Bronchial epithelial cell (primary cell): ENCODE data around the gene HOXA6. TPM values are rescaled to one million over a fixed set of nuclear protein-coding genes. Genes with fewer than 3 reads are reported as not detected.

ENCODE experiments used
- DNase-seq: peaks from one replicate; pipeline ENCODE4 v3.0.0-alpha.2; 2010; ENCODE audit warnings: low read depth
- FAIRE-seq: peaks from 2 replicates; lab custom pipeline; 2011; peaks lifted over from hg19 to GRCh38; lab: Jason Lieb, UNC
- H3K27me3 ChIP-seq: 2 replicates; pipeline ENCODE4 v1.5.1; 2011; ENCODE audit warnings: low read length; ENCODE audit not compliant: control insufficient read depth, insufficient read depth
- H3K36me3 ChIP-seq: 2 replicates; pipeline ENCODE4 v1.5.1; 2011; ENCODE audit warnings: low read length; ENCODE audit not compliant: control insufficient read depth, insufficient read depth
- H3K4me3 ChIP-seq: 2 replicates; pipeline ENCODE4 v1.5.1; 2011; ENCODE audit warnings: mild to moderate bottlenecking, low read depth, low read length, control low read depth
- total RNA-seq: library from RNA; depleted of rRNA; stranded (reverse); fragments of >200 nt; gene quantifications from 2 replicates; pipeline ENCODE4 v1.2.1, GENCODE V29; 2014
- TF ChIP-seq, protein P1 (sequence below): IDR thresholded peaks from 2 replicates; pipeline ENCODE4 v1.5.1; 2011; ENCODE audit warnings: mild to moderate bottlenecking, moderate library complexity, low read length, control low read depth, inconsistent platforms; ENCODE audit not compliant: insufficient read depth, severe bottlenecking

HOXA6 gene
- total RNA-seq, 1 donor from 2014 or later: 0.53 TPM

DNA sequence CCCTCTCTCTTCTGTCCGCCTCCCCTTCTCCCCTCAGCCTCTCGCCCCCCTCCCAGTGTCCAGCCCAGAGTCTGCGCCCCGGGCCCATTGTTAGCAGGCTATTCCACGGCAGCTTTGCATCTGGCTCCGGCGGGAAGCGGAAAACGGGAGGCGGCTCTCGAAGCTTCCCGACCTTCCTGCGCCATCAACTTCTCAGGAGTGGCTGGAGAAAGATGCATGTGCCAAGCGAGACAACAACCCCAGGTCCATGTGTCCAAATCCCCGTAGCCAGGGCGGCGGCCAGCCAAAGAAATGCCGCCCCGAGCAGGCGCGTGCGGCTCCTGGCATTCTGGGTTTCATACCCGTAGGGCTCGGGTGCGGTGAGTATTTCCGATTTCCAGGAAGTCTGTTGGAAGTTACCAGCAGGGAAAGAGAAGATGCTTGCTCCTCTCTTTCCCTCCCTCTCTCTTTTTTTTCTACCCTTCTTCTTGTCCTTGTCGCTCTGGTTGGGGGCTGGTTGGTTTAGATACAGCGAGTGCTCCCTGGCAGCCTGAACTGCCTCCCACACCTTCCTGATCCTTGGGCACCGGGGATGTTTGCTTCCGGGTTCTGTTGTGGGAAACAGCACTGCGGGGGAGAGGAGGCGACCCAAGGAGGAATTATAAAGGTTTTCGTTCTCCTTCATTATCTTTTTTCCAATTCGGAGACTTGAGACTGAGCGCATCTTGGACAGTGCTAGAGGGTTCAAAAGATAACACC, 43.9 kb downstream of the HOXA6 start:
- H3K36me3 ChIP-seq: no peaks in the 10 kb centered on the region
- DNase-seq (no peak), FAIRE-seq (no peak)
- TF ChIP-seq, protein P1, sequence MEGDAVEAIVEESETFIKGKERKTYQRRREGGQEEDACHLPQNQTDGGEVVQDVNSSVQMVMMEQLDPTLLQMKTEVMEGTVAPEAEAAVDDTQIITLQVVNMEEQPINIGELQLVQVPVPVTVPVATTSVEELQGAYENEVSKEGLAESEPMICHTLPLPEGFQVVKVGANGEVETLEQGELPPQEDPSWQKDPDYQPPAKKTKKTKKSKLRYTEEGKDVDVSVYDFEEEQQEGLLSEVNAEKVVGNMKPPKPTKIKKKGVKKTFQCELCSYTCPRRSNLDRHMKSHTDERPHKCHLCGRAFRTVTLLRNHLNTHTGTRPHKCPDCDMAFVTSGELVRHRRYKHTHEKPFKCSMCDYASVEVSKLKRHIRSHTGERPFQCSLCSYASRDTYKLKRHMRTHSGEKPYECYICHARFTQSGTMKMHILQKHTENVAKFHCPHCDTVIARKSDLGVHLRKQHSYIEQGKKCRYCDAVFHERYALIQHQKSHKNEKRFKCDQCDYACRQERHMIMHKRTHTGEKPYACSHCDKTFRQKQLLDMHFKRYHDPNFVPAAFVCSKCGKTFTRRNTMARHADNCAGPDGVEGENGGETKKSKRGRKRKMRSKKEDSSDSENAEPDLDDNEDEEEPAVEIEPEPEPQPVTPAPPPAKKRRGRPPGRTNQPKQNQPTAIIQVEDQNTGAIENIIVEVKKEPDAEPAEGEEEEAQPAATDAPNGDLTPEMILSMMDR: no peak
- H3K27me3 ChIP-seq: peaks cover 64% of the 10 kb centered on the region
- no peak overlapping the region for H3K4me3 ChIP-seq

DNA sequence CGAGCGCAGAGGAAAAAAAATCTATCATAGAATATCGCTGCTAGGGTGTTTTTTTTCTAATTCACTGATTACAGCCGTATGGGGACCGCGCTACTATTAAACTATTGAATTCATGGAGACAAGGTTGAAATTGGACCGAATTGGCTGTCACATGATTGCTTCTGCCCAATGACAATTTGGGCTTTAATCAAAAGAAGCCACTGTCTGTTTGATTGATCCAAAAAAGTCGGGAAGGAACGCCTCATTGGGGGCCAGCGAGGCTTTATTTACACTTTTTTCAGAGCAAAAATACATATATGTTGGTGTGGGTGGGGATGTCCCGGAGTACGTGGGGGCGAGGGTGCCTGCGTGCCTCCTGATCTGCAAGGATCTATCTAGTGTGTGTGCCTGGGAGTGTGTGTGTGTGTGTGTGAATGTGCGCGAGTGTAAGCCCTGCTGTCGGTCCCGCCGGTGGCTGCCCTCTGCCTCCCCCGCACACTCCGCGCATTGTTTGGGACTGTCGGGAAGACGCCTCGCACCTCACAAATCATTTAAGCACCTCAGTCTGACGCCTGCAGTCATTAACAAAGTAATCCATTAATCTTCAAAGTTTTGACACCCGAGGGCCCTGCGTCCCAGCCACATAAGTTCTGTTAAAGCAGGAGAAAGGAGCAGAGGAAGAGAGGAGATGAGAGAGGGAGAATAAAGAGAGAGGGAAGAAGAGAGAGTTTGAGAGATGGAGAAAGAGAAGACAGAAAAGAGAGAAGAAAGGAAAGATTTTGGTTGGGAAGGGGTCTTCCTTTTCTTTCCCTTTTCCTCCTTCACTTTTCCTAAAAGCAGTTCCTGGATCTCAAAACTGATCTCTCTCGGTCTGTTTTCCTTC, 44.8 kb downstream of the HOXA6 start, which contains the start of gene HOXA2:
Gene HOXA2, minus strand, starts transcription at position 103 of the 862 bp plus-strand sequence. CDS start 183 bp downstream, outside the sequence.
- DNase-seq: no peak

DNA sequence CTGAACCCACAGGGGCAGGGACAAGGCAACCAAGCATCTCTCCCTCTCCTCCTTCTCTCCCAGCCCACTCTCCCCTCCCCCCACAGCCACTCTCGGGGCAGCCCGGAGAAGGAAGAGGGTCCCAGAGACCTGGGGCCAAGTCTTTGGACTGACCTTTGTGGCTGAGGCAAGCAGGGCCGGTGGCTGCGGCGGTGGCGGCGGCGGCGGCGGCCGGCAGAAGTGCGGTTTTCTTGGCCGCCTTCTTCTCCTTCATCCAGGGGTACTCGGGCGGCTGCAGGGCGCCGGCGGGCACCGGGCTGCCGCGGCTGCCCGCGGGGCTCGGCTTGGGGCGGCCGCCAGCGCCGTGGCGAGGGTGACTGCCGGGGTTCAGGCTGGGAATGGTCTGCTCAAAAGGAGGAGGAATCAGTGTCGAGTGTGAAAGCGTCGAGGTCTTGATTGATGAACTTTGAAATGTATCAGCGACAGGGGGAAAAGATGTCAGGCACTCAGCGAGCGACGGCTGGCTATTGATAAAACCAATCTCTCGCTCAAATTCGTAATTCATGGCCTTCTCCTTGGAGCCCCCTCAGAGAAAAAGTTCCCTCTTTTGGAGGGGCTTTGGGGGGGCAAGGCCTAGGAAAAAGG, 45.5 kb downstream of the HOXA6 start:
- Histone ChIP-seq H3K27me3 (peaks cover 61% of the 10 kb centered on the region), H3K36me3 (no peaks in the 10 kb centered on the region), H3K4me3 (no peak overlapping the region)
- FAIRE-seq (no peak), DNase-seq (no peak)
- TF ChIP-seq, protein P1: no peak

More for the DNA sequence above, 44.8 kb downstream of the HOXA6 start, which contains the start of gene HOXA2:
- no peak for FAIRE-seq
- Histone ChIP-seq H3K36me3 (no peaks in the 10 kb centered on the region), H3K4me3 (no peak within 1 kb of the TSS), H3K27me3 (peaks cover 64% of the 10 kb centered on the region)
- TF ChIP-seq, protein P1: no peak

DNA sequence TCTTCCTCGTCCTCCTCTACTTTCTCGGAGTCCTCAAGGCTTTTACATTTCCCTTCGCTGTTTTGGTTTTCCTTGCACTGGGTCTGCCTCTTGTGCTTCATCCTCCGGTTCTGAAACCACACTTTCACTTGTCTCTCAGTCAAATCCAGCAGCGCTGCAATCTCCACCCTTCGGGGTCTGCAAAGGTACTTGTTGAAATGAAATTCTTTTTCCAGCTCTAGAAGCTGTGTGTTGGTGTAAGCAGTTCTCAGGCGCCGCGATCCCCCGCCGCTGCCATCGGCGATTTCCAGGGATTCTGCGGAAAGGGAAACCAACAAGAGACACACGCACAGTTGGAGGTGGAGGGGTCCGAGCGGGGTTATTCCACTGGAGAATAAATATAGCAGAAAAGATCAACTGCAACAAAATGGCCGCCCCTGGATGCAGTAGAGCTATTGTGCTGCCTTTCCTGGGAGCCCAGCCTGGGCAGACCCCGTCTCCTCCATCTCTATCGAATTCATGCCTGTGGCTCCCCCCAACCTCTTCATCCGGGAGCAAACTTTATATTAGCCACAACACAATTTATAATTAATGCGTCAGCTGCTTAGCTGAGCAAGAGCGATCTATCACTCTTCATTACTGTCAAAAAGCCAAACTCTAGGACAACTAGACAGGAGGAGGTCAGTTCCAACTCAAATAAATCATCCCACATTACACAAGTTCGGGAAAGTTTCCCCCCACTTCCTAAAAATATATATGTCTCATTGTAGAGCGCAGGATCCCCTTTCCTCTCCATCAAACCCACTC, 46.2 kb downstream of the HOXA6 start:
- TF ChIP-seq, protein P1: no peak
- Histone ChIP-seq H3K27me3 (peaks cover 57% of the 10 kb centered on the region), H3K4me3 (no peak overlapping the region), H3K36me3 (no peaks in the 10 kb centered on the region)
- FAIRE-seq: no peak
- no peak for DNase-seq

DNA sequence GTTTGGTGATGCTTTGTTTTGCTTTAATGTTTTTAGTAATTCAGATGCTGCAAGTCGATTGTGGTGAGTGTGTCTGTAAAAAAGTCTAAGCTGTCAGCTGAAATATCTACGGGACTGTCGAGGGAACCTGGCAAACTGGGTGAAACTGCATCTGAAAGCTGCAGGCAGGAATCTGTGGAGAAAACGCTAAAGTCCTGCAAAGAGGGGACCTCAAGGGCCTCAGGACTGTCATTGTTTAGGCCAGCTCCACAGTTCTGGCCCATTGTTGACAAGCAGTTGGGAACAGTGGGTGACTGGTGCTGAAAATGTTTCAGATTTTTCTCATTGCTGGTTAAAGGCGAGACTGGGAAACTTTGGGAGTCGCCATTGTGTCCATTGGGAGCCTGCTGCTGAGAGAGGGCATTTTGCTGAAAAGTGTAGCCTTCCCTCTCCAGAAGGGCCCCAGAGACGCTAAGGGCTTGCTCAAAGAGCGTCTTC, 46.8 kb downstream of the HOXA6 start:
- DNase-seq: no peak
- H3K4me3 ChIP-seq: no peak overlapping the region
- TF ChIP-seq, protein P1: no peak
- no peaks in the 10 kb centered on the region for H3K36me3 ChIP-seq
- H3K27me3 ChIP-seq: peaks cover 51% of the 10 kb centered on the region
- FAIRE-seq: no peak
